Measurements from ENCODE around the gene TWSG1. TPM values are rescaled to one million over a fixed set of nuclear protein-coding genes. Genes with fewer than 3 reads are reported as not detected.

Gene TWSG1
- total RNA-seq = 2.5 TPM
- polyA plus RNA-seq = 1 to 10 TPM; 1.9 to 2.6 (median 2.3) TPM

- H3K9me3 Mint-ChIP-seq = peaks cover 0 to 2% (median 0%) of the 10 kb centered on the region in 7 donors
- no peaks in the 10 kb centered on the region for H3K9me3 ChIP-seq (ENCODE audit: control insufficient read depth in 2 of 2, low read length in 2 of 2)
- peaks cover 18% of the 10 kb centered on the region for H3K27me3 Mint-ChIP-seq
- H3K36me3 ChIP-seq (ENCODE audit: control insufficient read depth, insufficient read depth, low read length) = no peaks in the 10 kb centered on the region
- peak within 1 kb of the TSS; percentile 85 to 97 (median 93) for H3K4me3 Mint-ChIP-seq
- peaks cover 0 to 23% (median 13%) of the 10 kb centered on the region in 4 donors for H3K4me1 Mint-ChIP-seq
- peaks cover 3% of the 10 kb centered on the region for H3K27me3 ChIP-seq (ENCODE audit: control insufficient read depth, insufficient read depth, low read length)
- peak; percentile 88 to 92 for ATAC-seq (ENCODE audit: low read depth in 2 of 2)
- peaks cover 10% of the 10 kb centered on the region for H3K4me1 ChIP-seq (ENCODE audit: control insufficient read depth, insufficient read depth, low read length, poor library complexity, severe bottlenecking)
- H3K4me3 ChIP-seq (ENCODE audit: low read depth, low read length) = peak within 1 kb of the TSS; percentile 85
- no peaks in the 10 kb centered on the region for H3K36me3 Mint-ChIP-seq
- peak within 1 kb of the TSS; percentile 67 for H3K27ac ChIP-seq (ENCODE audit: insufficient read depth, low read length, poor library complexity, severe bottlenecking)
- peak within 1 kb of the TSS; percentile 84 to 92 (median 91) for H3K27ac Mint-ChIP-seq
- DNase-seq = peak; percentile 87 to 96 (median 90)
Measured at GRCh38 chr18:9334329-9334972, at the start of gene TWSG1. Gene TWSG1 (plus strand): TSS chr18:9334773. CDS start chr18:9337230, 2,457 bp downstream.

GRCh38 chr18:9285604-9286003 is 49.0 kb upstream of the TWSG1 start:
- DNase-seq (no peak), ATAC-seq (ENCODE audit: low read depth in 2 of 2) (no peak)
- H3K27me3 ChIP-seq (ENCODE audit: control insufficient read depth, insufficient read depth, low read length) = no peaks in the 10 kb centered on the region
- peaks cover 22% of the 10 kb centered on the region for H3K36me3 Mint-ChIP-seq
- H3K27ac Mint-ChIP-seq = no peak overlapping the region
- H3K9me3 ChIP-seq (ENCODE audit: control insufficient read depth in 2 of 2, low read length in 2 of 2) = no peaks in the 10 kb centered on the region
- H3K27me3 Mint-ChIP-seq = no peaks in the 10 kb centered on the region
- no peak overlapping the region for H3K4me3 Mint-ChIP-seq
- H3K4me1 Mint-ChIP-seq = peaks cover 0 to 4% (median 1%) of the 10 kb centered on the region in 4 donors
- H3K36me3 ChIP-seq (ENCODE audit: control insufficient read depth, insufficient read depth, low read length) = peaks cover 14% of the 10 kb centered on the region
- no peak overlapping the region for H3K27ac ChIP-seq (ENCODE audit: insufficient read depth, low read length, poor library complexity, severe bottlenecking)
- no peak overlapping the region for H3K4me3 ChIP-seq (ENCODE audit: low read depth, low read length)
- H3K9me3 Mint-ChIP-seq = peaks cover 0 to 6% (median 0%) of the 10 kb centered on the region in 7 donors
- H3K4me1 ChIP-seq (ENCODE audit: control insufficient read depth, insufficient read depth, low read length, poor library complexity, severe bottlenecking) = no peaks in the 10 kb centered on the region

- H3K27ac Mint-ChIP-seq = no peak overlapping the region
Measured at GRCh38 chr18:9287036-9287435, 47.5 kb upstream of the TWSG1 start.

DNA sequence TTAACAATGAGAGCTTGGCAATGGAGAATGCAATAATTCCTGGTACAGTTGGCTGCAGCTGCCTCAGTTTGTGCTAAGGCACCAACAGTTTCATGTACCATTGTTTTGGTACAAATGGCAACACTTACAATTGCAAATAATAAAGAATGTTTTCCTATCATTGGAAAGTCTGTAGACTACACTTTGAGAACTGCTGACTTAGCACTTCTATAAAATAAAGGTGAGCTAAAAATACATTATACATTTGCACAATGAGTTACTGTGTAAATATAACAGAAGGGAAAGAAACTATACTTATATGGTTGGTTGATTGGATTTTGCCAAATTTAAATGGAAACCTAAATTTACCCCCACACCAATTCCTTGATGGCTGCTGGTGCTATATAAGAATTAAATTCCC is 44.9 kb upstream of the TWSG1 start:
- Mint-ChIP-seq H3K27me3 (no peaks in the 10 kb centered on the region), H3K4me1 (peaks cover 0 to 4% (median 1%) of the 10 kb centered on the region in 4 donors), H3K9me3 (peaks cover 0 to 29% (median 7%) of the 10 kb centered on the region in 7 donors), H3K27ac (no peak overlapping the region), H3K4me3 (no peak overlapping the region), H3K36me3 (peaks cover 13% of the 10 kb centered on the region)
- no peak overlapping the region for H3K27ac ChIP-seq (ENCODE audit: insufficient read depth, low read length, poor library complexity, severe bottlenecking)
- no peaks in the 10 kb centered on the region for H3K27me3 ChIP-seq (ENCODE audit: control insufficient read depth, insufficient read depth, low read length)
- H3K9me3 ChIP-seq (ENCODE audit: control insufficient read depth in 2 of 2, low read length in 2 of 2) = peaks cover 7 to 9% of the 10 kb centered on the region in 2 experiments
- no peaks in the 10 kb centered on the region for H3K36me3 ChIP-seq (ENCODE audit: control insufficient read depth, insufficient read depth, low read length)
- no peak overlapping the region for H3K4me3 ChIP-seq (ENCODE audit: low read depth, low read length)
- H3K4me1 ChIP-seq (ENCODE audit: control insufficient read depth, insufficient read depth, low read length, poor library complexity, severe bottlenecking) = no peaks in the 10 kb centered on the region
- DNase-seq (no peak), ATAC-seq (ENCODE audit: low read depth in 2 of 2) (no peak)

More at GRCh38 chr18:9287036-9287435, 47.5 kb upstream of the TWSG1 start:
- peaks cover 14% of the 10 kb centered on the region for H3K36me3 Mint-ChIP-seq
- peaks cover 0 to 4% (median 1%) of the 10 kb centered on the region in 4 donors for H3K4me1 Mint-ChIP-seq
- peaks cover 5% of the 10 kb centered on the region for H3K36me3 ChIP-seq (ENCODE audit: control insufficient read depth, insufficient read depth, low read length)
- H3K4me1 ChIP-seq (ENCODE audit: control insufficient read depth, insufficient read depth, low read length, poor library complexity, severe bottlenecking) = no peaks in the 10 kb centered on the region
- H3K4me3 Mint-ChIP-seq = no peak overlapping the region
- H3K27me3 Mint-ChIP-seq = no peaks in the 10 kb centered on the region
- no peak overlapping the region for H3K4me3 ChIP-seq (ENCODE audit: low read depth, low read length)
- no peaks in the 10 kb centered on the region for H3K27me3 ChIP-seq (ENCODE audit: control insufficient read depth, insufficient read depth, low read length)
- no peak overlapping the region for H3K27ac ChIP-seq (ENCODE audit: insufficient read depth, low read length, poor library complexity, severe bottlenecking)
- ATAC-seq (ENCODE audit: low read depth in 2 of 2) = no peak
- H3K9me3 Mint-ChIP-seq = peaks cover 0 to 10% (median 0%) of the 10 kb centered on the region in 7 donors
- no peak for DNase-seq
- no peaks in the 10 kb centered on the region for H3K9me3 ChIP-seq (ENCODE audit: control insufficient read depth in 2 of 2, low read length in 2 of 2)

DNA sequence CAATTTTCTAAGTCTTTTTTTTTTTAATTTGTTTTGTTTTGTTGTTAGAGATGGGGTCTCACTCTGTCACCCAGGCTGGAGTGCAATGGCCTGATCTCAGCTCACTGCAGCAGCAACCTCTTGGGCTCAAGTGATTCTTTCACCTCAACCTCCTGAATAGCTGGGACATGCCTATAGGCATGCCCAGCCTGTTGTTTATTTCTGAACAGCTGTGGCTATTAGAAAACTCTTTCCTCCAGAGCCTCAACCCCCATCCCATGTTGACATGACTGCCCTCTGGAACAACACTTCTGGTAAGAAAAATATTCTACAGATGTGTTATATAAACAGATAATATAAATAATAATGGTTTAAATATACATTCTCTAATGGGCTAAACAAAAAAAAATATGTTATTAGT is 44.4 kb upstream of the TWSG1 start:
- H3K27me3 ChIP-seq (ENCODE audit: control insufficient read depth, insufficient read depth, low read length) = no peaks in the 10 kb centered on the region

GRCh38 chr18:9292047-9292446 is 42.5 kb upstream of the TWSG1 start:
- H3K4me1 ChIP-seq (ENCODE audit: control insufficient read depth, insufficient read depth, low read length, poor library complexity, severe bottlenecking) = no peaks in the 10 kb centered on the region
- Mint-ChIP-seq H3K4me3 (no peak overlapping the region), H3K36me3 (peaks cover 13% of the 10 kb centered on the region), H3K4me1 (peaks cover 0 to 2% (median 0%) of the 10 kb centered on the region in 4 donors), H3K9me3 (peaks cover 0 to 29% (median 7%) of the 10 kb centered on the region in 7 donors), H3K27ac (no peak overlapping the region), H3K27me3 (no peaks in the 10 kb centered on the region)
- no peak overlapping the region for H3K4me3 ChIP-seq (ENCODE audit: low read depth, low read length)
- H3K9me3 ChIP-seq (ENCODE audit: control insufficient read depth in 2 of 2, low read length in 2 of 2) = peaks cover 7 to 9% of the 10 kb centered on the region in 2 experiments
- DNase-seq (no peak), ATAC-seq (ENCODE audit: low read depth in 2 of 2) (no peak)
- H3K27me3 ChIP-seq (ENCODE audit: control insufficient read depth, insufficient read depth, low read length) = no peaks in the 10 kb centered on the region
- no peaks in the 10 kb centered on the region for H3K36me3 ChIP-seq (ENCODE audit: control insufficient read depth, insufficient read depth, low read length)
- no peak overlapping the region for H3K27ac ChIP-seq (ENCODE audit: insufficient read depth, low read length, poor library complexity, severe bottlenecking)

More for the DNA sequence above, 44.4 kb upstream of the TWSG1 start:
- Histone ChIP-seq H3K27ac (ENCODE audit: insufficient read depth, low read length, poor library complexity, severe bottlenecking) (no peak overlapping the region), H3K36me3 (ENCODE audit: control insufficient read depth, insufficient read depth, low read length) (no peaks in the 10 kb centered on the region), H3K9me3 (ENCODE audit: control insufficient read depth in 2 of 2, low read length in 2 of 2) (peaks cover 7 to 9% of the 10 kb centered on the region in 2 experiments), H3K4me1 (ENCODE audit: control insufficient read depth, insufficient read depth, low read length, poor library complexity, severe bottlenecking) (no peaks in the 10 kb centered on the region), H3K4me3 (ENCODE audit: low read depth, low read length) (no peak overlapping the region)
- Mint-ChIP-seq H3K9me3 (peaks cover 0 to 29% (median 7%) of the 10 kb centered on the region in 7 donors), H3K27me3 (no peaks in the 10 kb centered on the region), H3K4me3 (no peak overlapping the region), H3K4me1 (peaks cover 0 to 4% (median 1%) of the 10 kb centered on the region in 4 donors), H3K36me3 (peaks cover 13% of the 10 kb centered on the region), H3K27ac (no peak overlapping the region)
- no peak for ATAC-seq (ENCODE audit: low read depth in 2 of 2)
- DNase-seq = no peak

DNA sequence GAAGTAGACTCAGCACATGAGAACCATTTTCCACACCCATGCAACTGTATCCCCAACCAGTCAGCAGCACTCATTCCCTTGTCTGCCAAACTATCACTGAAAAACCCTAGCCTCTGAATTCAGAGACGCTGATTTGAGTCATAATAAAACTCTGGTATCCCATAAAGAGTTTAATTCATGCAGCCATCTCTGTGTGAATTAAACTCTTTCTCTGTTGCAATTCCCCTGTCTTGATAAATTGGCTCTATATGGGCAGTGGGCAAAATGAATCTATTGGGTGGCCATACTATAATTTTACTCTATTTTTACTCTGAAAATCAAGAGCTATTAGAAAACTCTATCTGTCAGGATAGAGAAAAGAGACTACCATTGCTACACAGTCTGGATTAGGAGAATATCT is 40.6 kb upstream of the TWSG1 start:
- no peaks in the 10 kb centered on the region for H3K4me1 Mint-ChIP-seq
- Histone ChIP-seq H3K4me1 (ENCODE audit: control insufficient read depth, insufficient read depth, low read length, poor library complexity, severe bottlenecking) (no peaks in the 10 kb centered on the region), H3K4me3 (ENCODE audit: low read depth, low read length) (no peak overlapping the region), H3K9me3 (ENCODE audit: control insufficient read depth in 2 of 2, low read length in 2 of 2) (peaks cover 7 to 9% of the 10 kb centered on the region in 2 experiments), H3K27me3 (ENCODE audit: control insufficient read depth, insufficient read depth, low read length) (no peaks in the 10 kb centered on the region), H3K27ac (ENCODE audit: insufficient read depth, low read length, poor library complexity, severe bottlenecking) (no peak overlapping the region), H3K36me3 (ENCODE audit: control insufficient read depth, insufficient read depth, low read length) (no peaks in the 10 kb centered on the region)
- H3K9me3 Mint-ChIP-seq = peaks cover 0 to 25% (median 10%) of the 10 kb centered on the region in 7 donors
- peaks cover 13% of the 10 kb centered on the region for H3K36me3 Mint-ChIP-seq
- no peak for DNase-seq
- H3K27ac Mint-ChIP-seq = no peak overlapping the region
- H3K4me3 Mint-ChIP-seq = no peak overlapping the region
- H3K27me3 Mint-ChIP-seq = peaks cover 2% of the 10 kb centered on the region
- no peak for ATAC-seq (ENCODE audit: low read depth in 2 of 2)

Data from CD4-positive, CD25-positive, alpha-beta regulatory T cell (primary cell).